Hematopoietic multipotent progenitor cell treated with erythropoietin and hydrocortisone succinate and interleukin-3 and kit ligand, for 17 days (in vitro differentiated cells): Measurements from ENCODE around the gene TMEM178B.
"Not testable (repeated sequence)": the region's sequence is repeated elsewhere in the genome, so short reads cannot be mapped to it uniquely, and the experiment has no call there.

Source experiments
- DNase-seq: peaks from one replicate; pipeline ENCODE4 v3.0.0-alpha.2; 2015; ENCODE audit warnings: low spot score

TMEM178B gene

DNA sequence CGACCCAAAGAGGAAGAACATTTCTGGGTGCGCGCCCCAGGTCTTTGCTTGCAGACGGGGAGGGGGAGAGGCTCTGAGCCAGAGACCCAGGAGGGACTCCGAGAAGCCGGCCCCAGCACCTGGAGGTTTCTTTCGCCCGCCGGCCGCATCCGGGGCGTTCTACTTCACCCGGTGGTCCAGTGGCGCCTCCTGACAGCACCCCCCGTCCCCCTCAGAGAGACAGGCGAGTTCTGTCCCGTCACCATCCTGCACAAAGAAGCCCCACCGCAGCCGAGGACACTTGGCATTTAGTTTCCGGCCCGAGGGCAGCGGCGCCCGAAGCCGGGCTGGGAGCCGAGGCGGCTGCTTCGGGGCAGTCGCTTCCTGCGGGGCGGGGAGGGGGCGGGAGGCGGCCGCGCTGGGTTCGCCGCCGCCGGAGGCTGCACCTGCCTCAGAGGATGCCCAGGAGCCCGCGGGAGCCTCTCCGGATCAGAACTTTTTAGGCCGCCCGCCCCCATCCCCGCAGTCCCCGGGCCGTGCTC is at the start of gene TMEM178B:
Gene TMEM178B, plus strand, starts transcription at position 424 of the 521 bp plus-strand sequence.
- DNase-seq: no peak

DNA sequence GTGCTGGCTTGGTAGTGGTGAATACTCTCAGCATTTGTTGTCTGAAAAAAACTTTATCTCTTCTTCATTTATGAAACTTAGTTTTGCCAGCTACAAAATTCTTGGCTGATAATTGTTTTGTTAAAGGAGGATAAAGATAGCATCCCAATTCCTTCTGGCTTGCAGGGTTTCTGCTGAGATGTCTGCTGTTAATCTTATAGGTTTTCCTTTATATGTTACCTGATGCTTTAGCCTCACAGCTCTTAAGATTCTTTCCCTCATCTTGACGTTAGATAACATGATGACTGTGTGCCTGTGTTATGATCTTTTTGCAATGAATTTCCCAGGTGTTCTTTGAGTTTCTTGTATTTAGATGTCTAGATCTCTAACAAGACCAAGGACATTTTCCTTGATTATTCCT is 49.2 kb upstream of the TMEM178B start:
- DNase-seq: no peak

DNA sequence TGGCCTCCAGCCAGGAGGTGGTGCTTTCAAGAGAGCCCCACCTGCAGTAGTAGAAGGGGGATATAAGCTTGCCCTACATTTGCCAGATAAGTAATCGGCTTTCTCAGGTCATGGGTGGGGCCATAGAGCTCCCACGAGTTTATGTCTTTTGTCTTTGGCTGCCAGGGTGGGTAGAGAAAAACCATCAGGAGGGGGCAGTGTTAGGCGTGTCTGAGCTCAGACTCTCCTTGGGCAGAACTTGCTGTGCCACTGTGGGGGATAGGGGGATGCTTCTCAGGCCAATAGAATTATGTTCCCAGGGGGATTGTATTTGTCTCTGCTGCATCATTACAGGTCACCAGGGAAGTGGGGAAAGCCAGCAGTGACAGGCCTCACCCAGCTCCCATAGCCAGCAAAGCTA is 46.8 kb upstream of the TMEM178B start:
- no peak for DNase-seq

- no peak for DNase-seq
These were observed 45.1 kb upstream of the TMEM178B start for GRCh38 chr7:141028767-141029166.

DNA sequence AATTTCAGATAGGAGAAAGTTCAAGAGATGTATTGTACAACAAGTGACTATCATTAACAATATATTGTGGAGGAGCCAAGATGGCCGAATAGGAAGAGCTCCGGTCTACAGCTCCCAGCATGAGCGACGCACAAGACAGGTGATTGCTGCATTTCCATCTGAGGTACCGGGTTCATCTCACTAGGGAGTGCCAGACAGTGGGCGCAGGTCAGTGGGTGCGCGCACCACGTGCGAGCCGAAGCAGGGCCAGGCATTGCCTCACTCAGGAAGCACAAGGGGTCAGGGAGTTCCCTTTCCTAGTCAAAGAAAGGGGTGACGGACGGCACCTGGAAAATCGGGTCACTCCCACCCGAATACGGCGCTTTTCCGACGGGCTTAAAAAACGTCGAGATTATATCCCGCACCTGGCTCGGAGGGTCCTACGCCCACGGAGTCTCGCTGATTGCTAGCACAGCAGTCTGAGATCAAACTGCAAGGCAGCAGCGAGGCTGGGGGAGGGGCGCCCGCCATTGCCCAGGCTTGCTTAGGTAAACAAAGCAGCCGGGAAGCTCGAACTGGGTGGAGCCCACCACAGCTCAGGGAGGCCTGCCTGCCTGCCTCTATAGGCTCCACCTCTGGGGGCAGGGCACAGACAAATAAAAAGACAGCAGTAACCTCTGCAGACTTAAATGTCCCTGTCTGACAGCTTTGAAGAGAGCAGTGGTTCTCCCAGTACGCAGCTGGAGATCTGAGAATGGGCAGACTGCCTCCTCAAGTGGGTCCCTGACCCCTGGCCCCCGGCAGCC is 41.1 kb upstream of the TMEM178B start:
- DNase-seq: not testable (repeated sequence)

- not testable (repeated sequence) for DNase-seq
These were observed 35.8 kb upstream of the TMEM178B start for GRCh38 chr7:141038100-141038499.

DNA sequence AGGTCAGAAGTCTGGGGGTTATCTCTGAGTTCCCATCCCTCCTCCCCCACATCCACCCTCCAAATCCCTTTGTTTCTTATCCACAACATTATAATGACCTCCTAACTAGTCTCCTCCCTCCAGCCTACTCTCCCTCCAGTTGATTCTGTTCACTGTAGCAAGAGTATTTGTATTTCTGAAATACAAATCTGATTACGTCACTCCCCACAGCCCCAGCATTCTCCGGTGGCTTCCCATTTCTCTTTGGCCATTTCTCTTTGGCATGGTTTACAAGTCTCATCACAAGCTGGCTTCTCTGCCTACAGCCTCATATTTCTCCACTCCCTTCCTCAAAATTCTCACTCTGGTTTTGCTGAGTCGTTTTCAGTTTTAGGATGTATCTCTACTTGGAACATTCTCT is 34.5 kb upstream of the TMEM178B start:
- no peak for DNase-seq

- DNase-seq: no peak
These were observed 31.4 kb upstream of the TMEM178B start for GRCh38 chr7:141042222-141043193.

- no peak for DNase-seq
These were observed 30.2 kb upstream of the TMEM178B start for GRCh38 chr7:141043616-141044015.

- DNase-seq: no peak
These were observed 28.6 kb upstream of the TMEM178B start for GRCh38 chr7:141045126-141045841.

- DNase-seq: no peak
These were observed 27.8 kb upstream of the TMEM178B start for GRCh38 chr7:141045842-141046620.

DNA sequence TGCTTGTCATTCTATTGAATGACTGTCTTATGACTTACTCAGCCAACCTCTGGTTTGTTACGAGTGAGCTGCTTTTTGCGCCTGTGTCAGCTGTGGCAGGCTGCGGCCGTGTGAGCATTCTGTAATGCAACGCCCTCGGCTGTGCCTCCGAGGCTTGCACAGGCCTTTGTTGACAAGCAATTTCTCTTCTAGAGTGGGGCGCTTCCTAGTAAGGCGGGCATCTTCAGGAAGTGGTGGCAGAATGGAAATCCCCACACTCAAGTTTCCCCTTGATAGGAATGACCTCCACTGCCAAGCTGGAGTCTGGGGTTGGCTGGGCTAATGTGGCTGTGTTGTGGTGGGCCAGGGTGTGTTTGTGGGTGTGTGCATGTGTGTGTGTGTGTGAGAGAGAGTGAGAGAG is 20.2 kb upstream of the TMEM178B start:
- DNase-seq: no peak

GRCh38 chr7:141055146-141055545 is 18.7 kb upstream of the TMEM178B start:
- no peak for DNase-seq

GRCh38 chr7:141057788-141058187 is 16.1 kb upstream of the TMEM178B start:
- DNase-seq: no peak

GRCh38 chr7:141067856-141068255 is 6.0 kb upstream of the TMEM178B start:
- not testable (repeated sequence) for DNase-seq

DNA sequence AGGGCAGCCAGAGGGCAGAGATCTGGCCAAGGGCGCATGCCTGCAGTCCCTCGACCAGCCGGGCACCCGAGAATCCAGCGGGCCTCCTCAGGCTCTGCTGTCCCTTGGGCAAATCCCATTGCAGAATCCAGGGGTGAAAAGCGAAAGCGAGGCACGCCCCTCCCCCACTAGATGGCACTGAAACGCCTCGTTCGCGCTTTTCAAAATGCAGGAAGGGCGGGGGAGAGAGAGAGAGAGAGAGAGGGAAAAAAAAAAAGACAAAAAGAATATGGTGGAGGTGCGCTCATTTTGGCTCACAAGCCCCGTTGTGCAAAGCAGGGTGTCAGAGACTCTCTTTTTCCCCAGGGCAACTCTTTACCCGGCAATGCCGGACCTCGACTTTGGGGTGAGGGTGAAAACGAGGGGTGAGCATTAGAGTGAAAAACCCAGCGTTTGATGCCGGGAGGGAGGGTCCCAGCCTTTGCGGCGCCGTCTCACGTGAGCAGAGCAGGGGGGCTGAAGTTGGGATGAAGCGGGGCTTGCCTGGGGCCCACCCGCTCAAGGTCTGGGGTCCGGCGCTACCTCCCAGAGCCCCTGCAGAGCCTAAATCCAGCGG is 2.5 kb upstream of the TMEM178B start:
- no peak for DNase-seq

DNA sequence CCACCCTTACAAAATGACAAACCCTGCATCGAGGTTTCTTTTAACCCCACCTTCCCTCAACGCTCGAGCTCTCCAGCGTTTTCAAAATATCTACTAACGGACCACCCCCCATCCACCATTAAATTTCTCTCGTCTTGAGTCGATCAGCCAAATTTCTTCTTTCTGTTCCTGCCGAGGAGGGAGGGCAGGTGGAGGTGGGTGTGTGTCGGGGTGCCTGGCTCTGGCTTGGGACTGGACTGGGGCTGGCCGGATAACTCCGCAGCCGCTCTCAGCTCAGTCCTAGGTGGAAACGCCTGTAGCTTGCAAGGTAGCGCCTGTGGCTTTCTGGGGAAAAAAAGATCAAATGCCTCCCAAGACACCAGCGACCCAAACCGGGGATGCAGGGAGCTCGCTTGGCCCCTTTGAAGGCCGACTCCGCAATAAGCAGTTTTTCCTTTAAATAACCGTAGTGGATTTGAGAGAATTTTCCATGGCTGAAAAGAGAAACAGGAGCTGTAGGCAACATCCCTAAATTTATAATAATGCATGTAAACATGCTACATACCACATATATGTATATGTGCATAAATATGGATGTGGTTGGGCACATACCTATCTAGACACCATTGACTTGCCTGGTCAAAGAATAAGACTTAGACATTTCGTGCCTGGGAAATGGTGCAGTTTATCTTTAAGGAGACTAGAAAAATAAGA is 1.9 kb upstream of the TMEM178B start:
- DNase-seq: no peak

DNA sequence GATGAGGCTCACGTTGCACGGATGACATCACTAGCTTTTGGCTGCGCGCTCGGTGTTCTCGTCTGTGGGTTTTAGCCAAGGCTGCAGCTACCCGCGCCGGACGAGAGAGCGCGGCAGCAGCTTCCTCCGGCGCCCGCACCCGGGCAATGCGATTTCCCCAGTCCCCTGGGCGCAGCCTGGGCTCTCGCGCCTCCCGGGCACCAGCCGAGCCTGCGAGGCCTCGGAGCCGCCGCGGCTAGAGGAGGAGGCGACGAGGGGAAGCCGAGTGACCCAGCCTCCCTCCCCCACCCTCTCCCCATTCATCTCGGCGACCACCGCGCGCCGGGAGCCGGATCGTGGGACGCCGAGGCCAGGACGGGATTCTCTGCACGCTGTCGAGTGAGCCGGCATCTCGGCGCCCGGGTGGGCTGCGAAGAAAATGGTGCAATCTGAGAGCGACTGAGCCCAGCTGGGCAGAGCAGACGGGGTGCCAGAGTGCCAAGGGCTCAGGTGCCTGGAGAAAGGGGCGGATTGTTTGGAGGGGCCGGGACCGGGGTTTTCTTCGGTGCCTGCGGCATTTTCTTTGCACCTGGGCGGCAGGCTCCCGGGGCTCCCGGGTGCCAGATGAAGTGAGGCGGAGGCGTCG is 1.2 kb upstream of the TMEM178B start:
- no peak for DNase-seq

GRCh38 chr7:141073173-141073640 is 657 bp upstream of the TMEM178B start:
- DNase-seq: no peak
